PC-9 (cell line): Measurements from ENCODE around the gene ALPK3. TPM values are rescaled to one million over a fixed set of nuclear protein-coding genes. Genes with fewer than 3 reads are reported as not detected.

ENCODE experiments used
- BruUV-seq: library from RNA; stranded (reverse); fragments of 400-500 nt; replicated peaks from 2 replicates; lab custom pipeline; 2021; lab: Mats Ljungman, UMichigan
- CTCF ChIA-PET: fragments of 300-600 bp; sonication (Branson Sonifier 250); formaldehyde crosslinking; loops from one replicate; lab custom pipeline; 2022; ENCODE audit warnings: antibody characterized with exemption; lab: Charles Lee
- POLR2A ChIA-PET: fragments of 300-600 bp; sonication (Branson Sonifier 250); formaldehyde crosslinking; loops from one replicate; lab custom pipeline; 2022; ENCODE audit warnings: antibody characterized with exemption; ENCODE audit not compliant: unreplicated experiment; lab: Charles Lee
- DNase-seq, 2 experiments: peaks; one replicate each; pipeline versions ENCODE4 v3.0.0 to v3.0.0-alpha.2; 2015 to 2022; ENCODE audit warnings: mixed read lengths in 1 of 2
- H2AFZ ChIP-seq: fragments of 200-600 bp; sonication (generic); 2 replicates; pipeline ENCODE4 v1.8.1; 2017; ENCODE audit warnings: antibody characterized with exemption
- H3F3A ChIP-seq: fragments of 200-600 bp; sonication (generic); 2 replicates; pipeline ENCODE4 v1.8.1; 2017; ENCODE audit warnings: antibody characterized with exemption, mild to moderate bottlenecking, low read depth; ENCODE audit not compliant: insufficient read depth
- H3K27ac ChIP-seq: fragments of 200-600 bp; sonication (generic); 2 replicates; pipeline ENCODE4 v1.6.1; 2016; ENCODE audit warnings: mixed run types
- H3K27me3 ChIP-seq: fragments of 200-600 bp; sonication (generic); 2 replicates; pipeline ENCODE4 v1.6.1; 2016; ENCODE audit warnings: low read depth, mixed run types; ENCODE audit not compliant: insufficient read depth
- H3K36me3 ChIP-seq: fragments of 200-600 bp; sonication (generic); 2 replicates; pipeline ENCODE4 v1.6.1; 2016; ENCODE audit warnings: low read depth, mixed run types
- H3K4me1 ChIP-seq: fragments of 200-600 bp; sonication (generic); replicated peaks from 2 replicates; pipeline ENCODE4 v1.6.1; 2016; ENCODE audit warnings: mixed run types; ENCODE audit not compliant: insufficient read depth
- H3K4me2 ChIP-seq: fragments of 200-600 bp; sonication (generic); 2 replicates; pipeline ENCODE4 v1.6.1; 2017; ENCODE audit warnings: mixed run types
- H3K4me3 ChIP-seq: fragments of 200-600 bp; sonication (generic); 2 replicates; pipeline ENCODE4 v1.6.1; 2016; ENCODE audit warnings: mixed run types
- H3K79me2 ChIP-seq: fragments of 200-600 bp; sonication (generic); 2 replicates; pipeline ENCODE4 v1.6.1; 2017; ENCODE audit warnings: low read depth, mixed run types
- H3K9me2 ChIP-seq: fragments of 200-600 bp; sonication (generic); 2 replicates; pipeline ENCODE4 v1.8.1; 2017; ENCODE audit warnings: mild to moderate bottlenecking; ENCODE audit not compliant: insufficient read depth
- H3K9me3 ChIP-seq: fragments of 200-600 bp; sonication (generic); 2 replicates; pipeline ENCODE4 v1.8.1; 2016; ENCODE audit warnings: low read depth; ENCODE audit not compliant: insufficient read depth
- H4K20me1 ChIP-seq: fragments of 200-600 bp; sonication (generic); 2 replicates; pipeline ENCODE4 v1.8.1; 2017; ENCODE audit not compliant: insufficient read depth
- EZH2 ChIP-seq: fragments of 200-600 bp; sonication (generic); IDR thresholded peaks from 2 replicates; pipeline ENCODE4 v1.8.0; 2017; ENCODE audit warnings: antibody characterized with exemption, low read depth
- intact Hi-C: fragments of 100-400 bp; cut with micrococcal nuclease; formaldehyde crosslinking; loops from one replicate; pipeline ENCODE4 v1.10.0; 2022; ENCODE audit not compliant: unreplicated experiment
- total RNA-seq: library from RNA; stranded (reverse); gene quantifications from 2 replicates; pipeline ENCODE4 v1.2.3, GENCODE V29; 2021
- TF ChIP-seq, protein P1 (sequence below): fragments of 200-600 bp; sonication (generic); conservative IDR thresholded peaks from 2 replicates; pipeline ENCODE4 v1.6.1; 2017; ENCODE audit warnings: mixed run types, antibody characterized with exemption, mild to moderate bottlenecking, moderate library complexity

The ALPK3 gene
- total RNA-seq, 1 experiment from 2014 or later = 8.1 TPM

DNA sequence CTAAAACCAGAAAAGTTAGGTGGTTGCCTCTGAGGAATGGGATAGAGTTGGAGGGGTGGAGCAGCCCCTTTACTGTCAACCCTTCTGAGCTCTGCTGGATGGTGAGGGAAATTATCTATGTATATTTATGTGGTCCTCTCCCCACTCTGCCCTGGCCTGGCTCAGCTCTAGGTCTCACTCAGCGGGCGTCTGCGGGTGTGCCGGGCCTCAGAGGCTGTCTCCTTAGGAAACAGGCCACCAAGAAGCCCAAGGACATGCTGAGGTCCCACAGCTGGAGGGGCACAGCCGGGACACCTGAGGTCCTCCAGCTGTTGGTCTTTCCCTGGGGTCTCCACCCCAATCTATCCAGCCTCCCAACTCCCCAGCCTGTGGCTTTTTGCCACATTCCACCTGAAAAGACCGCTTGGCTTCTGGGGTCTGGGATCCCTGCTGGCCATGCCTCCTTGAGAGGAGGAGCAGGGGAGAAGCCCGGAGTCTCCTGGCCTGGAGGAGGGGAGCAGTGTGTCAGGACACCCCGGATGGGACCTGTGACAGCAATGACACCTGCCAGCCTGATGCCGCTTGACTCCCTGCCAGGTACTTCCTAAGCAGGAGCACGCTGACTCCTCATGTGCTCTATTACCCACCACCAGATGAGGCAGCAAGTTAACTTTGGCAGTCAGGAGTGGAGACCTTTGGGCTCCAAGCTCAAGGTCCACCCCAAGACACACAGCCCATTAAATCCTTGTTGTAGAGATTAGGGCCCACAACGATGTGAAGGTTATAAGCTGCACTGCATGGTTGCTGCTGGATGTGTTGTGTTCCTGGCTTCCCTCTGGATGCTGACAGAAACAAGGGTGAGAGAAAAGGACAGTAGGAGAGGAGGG lies 67.0 kb downstream of the ALPK3 start, which contains the start of gene SLC28A1:
Gene SLC28A1, plus strand, starts transcription at position 747 of the 866 bp plus-strand sequence. CDS start 3,099 bp downstream, outside the sequence.
- BruUV-seq = no TSS peak
- TF ChIP-seq, protein P1, sequence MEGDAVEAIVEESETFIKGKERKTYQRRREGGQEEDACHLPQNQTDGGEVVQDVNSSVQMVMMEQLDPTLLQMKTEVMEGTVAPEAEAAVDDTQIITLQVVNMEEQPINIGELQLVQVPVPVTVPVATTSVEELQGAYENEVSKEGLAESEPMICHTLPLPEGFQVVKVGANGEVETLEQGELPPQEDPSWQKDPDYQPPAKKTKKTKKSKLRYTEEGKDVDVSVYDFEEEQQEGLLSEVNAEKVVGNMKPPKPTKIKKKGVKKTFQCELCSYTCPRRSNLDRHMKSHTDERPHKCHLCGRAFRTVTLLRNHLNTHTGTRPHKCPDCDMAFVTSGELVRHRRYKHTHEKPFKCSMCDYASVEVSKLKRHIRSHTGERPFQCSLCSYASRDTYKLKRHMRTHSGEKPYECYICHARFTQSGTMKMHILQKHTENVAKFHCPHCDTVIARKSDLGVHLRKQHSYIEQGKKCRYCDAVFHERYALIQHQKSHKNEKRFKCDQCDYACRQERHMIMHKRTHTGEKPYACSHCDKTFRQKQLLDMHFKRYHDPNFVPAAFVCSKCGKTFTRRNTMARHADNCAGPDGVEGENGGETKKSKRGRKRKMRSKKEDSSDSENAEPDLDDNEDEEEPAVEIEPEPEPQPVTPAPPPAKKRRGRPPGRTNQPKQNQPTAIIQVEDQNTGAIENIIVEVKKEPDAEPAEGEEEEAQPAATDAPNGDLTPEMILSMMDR = no peak
- TF ChIP-seq EZH2 = no peak
- Histone ChIP-seq H3K9me2 (no peaks in the 10 kb centered on the region), H3K4me2 (no peak within 1 kb of the TSS), H3K4me1 (no peaks in the 10 kb centered on the region), H3K27me3 (no peaks in the 10 kb centered on the region), H3K79me2 (no peaks in the 10 kb centered on the region), H3K9me3 (no peaks in the 10 kb centered on the region), H3F3A (no peaks in the 10 kb centered on the region), H3K4me3 (no peak within 1 kb of the TSS), H4K20me1 (no peaks in the 10 kb centered on the region), H2AFZ (no peak within 1 kb of the TSS), H3K27ac (no peak within 1 kb of the TSS), H3K36me3 (no peaks in the 10 kb centered on the region)
- intact Hi-C loops = no loop called here
- POLR2A ChIA-PET = interaction anchor here (0.8 kb wide), 1 partner anchor 28 kb away, joined by 12 read pairs; no protein-coding TSS in a partner anchor
- CTCF ChIA-PET = no interaction called here
- DNase-seq = no peak

GRCh38 chr15:84885801-84886200 lies 68.6 kb downstream of the ALPK3 start:
- ChIA-PET POLR2A (no interaction called here), CTCF (no interaction called here)
- H3K27me3 ChIP-seq = no peaks in the 10 kb centered on the region
- H2AFZ ChIP-seq = no peak overlapping the region
- no TSS peak for BruUV-seq
- H3K9me2 ChIP-seq = no peaks in the 10 kb centered on the region
- H3K9me3 ChIP-seq = no peaks in the 10 kb centered on the region
- no peaks in the 10 kb centered on the region for H3K36me3 ChIP-seq
- no peak overlapping the region for H3K27ac ChIP-seq
- H4K20me1 ChIP-seq = no peaks in the 10 kb centered on the region
- H3K4me1 ChIP-seq = no peaks in the 10 kb centered on the region
- intact Hi-C loops = no loop called here
- DNase-seq = no peak
- H3K79me2 ChIP-seq = no peaks in the 10 kb centered on the region
- H3K4me3 ChIP-seq = no peak overlapping the region
- H3K4me2 ChIP-seq = no peak overlapping the region
- no peaks in the 10 kb centered on the region for H3F3A ChIP-seq
- TF ChIP-seq, protein P1 = no peak
- TF ChIP-seq EZH2 = no peak

GRCh38 chr15:84886211-84886983 lies 69.2 kb downstream of the ALPK3 start:
- Histone ChIP-seq H3K4me2 (no peak overlapping the region), H3K27me3 (no peaks in the 10 kb centered on the region), H3K4me1 (no peaks in the 10 kb centered on the region), H3K79me2 (no peaks in the 10 kb centered on the region), H3K36me3 (no peaks in the 10 kb centered on the region), H2AFZ (no peak overlapping the region), H3F3A (no peaks in the 10 kb centered on the region), H3K27ac (no peak overlapping the region), H3K4me3 (no peak overlapping the region), H3K9me2 (no peaks in the 10 kb centered on the region), H3K9me3 (no peaks in the 10 kb centered on the region), H4K20me1 (no peaks in the 10 kb centered on the region)
- DNase-seq = no peak
- ChIA-PET CTCF (no interaction called here), POLR2A (no interaction called here)
- no TSS peak for BruUV-seq
- intact Hi-C loops = no loop called here
- TF ChIP-seq EZH2 = no peak
- TF ChIP-seq, protein P1 = no peak
